ENCODE results near the gene PDLIM1. TPM values are rescaled to one million over a fixed set of nuclear protein-coding genes. Genes with fewer than 3 reads are reported as not detected.

Gene PDLIM1
- total RNA-seq, 2 experiments from 2014 or later, result 0.76 to 0.92 TPM

DNA sequence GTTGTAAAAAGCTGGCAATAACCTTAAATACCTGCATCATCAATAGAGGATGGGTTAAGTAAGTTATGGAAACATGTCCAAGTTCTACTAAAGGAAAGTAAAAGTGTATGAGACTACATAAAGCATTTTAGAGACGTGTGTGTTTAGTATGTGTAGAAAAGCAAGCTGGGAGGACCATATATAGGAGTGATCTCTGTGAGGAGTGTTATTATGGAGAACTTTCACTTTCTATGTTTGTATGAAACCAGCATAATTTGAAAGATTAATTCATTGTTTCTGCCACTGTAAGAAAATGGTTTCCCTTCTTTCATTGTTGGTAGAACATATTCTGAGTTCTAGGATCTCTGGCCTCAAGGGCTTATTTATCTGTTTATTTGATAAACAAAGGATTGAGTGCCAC is 19.2 kb upstream of the PDLIM1 start:
- ChIA-PET CTCF (no interaction called here), POLR2A (no interaction called here)
- Mint-ChIP-seq H3K27me3 (peaks cover 2% of the 10 kb centered on the region), H3K9me3 (no peaks in the 10 kb centered on the region), H3K4me1 (ENCODE audit: low read depth) (peaks cover 3% of the 10 kb centered on the region), H3K4me3 (no peak overlapping the region), H3K27ac (no peak overlapping the region), H3K36me3 (no peaks in the 10 kb centered on the region)
- intact Hi-C loops (cut with micrococcal nuclease), result no loop called here
- no peak for DNase-seq

DNA sequence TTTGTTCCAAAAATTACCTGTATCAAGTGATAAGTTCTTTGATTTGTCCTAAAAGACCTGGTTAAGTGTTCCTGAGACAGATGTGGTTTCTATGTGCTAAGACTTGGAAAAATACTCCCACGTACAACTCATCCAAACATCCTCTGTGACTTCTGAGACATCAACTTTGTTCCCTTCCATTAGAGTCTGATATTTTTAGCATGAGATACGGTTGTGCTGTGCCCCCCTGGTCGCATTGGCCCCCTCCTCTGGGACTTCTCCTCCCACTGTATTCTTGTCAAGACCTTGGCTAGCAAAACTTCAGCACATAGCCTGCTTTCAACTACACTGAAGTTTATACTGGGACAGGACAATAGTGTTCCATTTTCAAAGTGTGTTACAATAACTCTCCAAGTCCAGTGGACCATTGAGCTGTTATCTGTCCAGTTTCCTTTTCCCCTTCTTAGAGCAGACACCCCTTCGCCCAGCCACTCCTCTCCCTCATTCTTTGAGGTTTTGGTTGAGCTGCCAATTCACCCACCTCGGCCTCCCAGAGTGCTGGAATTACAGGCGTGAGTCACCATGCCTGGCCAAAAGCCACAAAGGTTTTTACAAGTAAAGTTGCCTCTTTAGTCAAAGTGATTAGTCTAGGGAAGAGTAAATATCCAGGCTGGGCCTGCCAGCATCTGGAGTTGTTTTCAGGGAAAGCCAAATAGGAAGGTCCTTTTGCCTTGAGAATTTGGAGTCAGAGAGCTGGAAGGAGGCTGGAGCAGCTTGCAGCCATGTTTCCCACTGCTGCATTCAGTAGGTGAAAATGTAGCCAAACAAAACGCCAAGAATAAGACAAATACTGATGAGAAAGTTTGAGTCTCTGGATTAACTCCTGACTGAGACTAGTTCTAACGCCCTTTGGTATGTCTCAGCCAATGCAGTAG is 17.8 kb upstream of the PDLIM1 start:
- ChIA-PET CTCF (no interaction called here), POLR2A (no interaction called here)
- H3K27ac Mint-ChIP-seq, result no peak overlapping the region
- peak; percentile 24 for DNase-seq
- H3K4me1 Mint-ChIP-seq (ENCODE audit: low read depth), result peaks cover 3% of the 10 kb centered on the region
- H3K36me3 Mint-ChIP-seq, result no peaks in the 10 kb centered on the region
- peaks cover 2% of the 10 kb centered on the region for H3K27me3 Mint-ChIP-seq
- no peaks in the 10 kb centered on the region for H3K9me3 Mint-ChIP-seq
- no peak overlapping the region for H3K4me3 Mint-ChIP-seq
- intact Hi-C loops (cut with micrococcal nuclease), result no loop called here

DNA sequence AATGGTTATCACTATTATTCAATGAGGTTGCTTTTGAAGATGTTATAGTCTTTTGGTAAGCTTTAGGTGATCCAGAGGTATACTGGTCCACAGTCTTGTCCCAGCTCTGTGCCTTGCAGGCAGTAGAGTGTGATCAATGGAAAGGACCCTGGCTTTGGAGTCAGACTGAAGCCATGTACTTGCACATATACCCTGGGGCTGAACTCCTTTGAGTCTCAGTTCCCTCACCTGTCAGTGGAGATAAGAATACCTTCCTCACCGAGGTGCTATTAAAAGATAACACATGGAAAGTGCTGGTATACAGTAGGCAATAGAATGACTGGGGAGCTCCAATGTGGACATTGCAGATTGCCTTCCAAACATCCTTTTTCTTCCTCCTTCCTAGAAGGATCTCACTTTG is 16.0 kb upstream of the PDLIM1 start:
- peaks cover 3% of the 10 kb centered on the region for H3K4me1 Mint-ChIP-seq (ENCODE audit: low read depth)
- CTCF ChIA-PET, result no interaction called here
- no peak for DNase-seq
- no peaks in the 10 kb centered on the region for H3K36me3 Mint-ChIP-seq
- intact Hi-C loops (cut with micrococcal nuclease), result no loop called here
- no peak overlapping the region for H3K27ac Mint-ChIP-seq
- no peak overlapping the region for H3K4me3 Mint-ChIP-seq
- POLR2A ChIA-PET, result no interaction called here
- H3K9me3 Mint-ChIP-seq, result no peaks in the 10 kb centered on the region
- peaks cover 2% of the 10 kb centered on the region for H3K27me3 Mint-ChIP-seq

DNA sequence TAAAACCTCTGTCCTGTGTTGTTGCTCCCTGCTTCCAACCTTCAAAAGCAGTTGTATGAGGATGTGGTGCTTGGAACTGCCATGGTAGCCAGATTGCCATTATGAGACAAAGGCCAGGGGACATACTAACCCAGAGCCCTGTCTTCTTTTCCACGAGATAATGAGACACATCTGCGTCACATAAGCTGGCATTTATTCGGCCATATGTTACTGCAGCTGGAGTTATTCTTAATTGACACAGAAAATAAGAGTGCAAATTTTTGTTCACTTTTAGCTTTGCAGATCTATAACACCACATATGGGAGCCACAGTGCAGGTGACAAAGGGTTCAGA is 15.5 kb upstream of the PDLIM1 start:
- CTCF ChIA-PET, result no interaction called here
- intact Hi-C loops (cut with micrococcal nuclease), result no loop called here
- Mint-ChIP-seq H3K36me3 (no peaks in the 10 kb centered on the region), H3K4me3 (no peak overlapping the region), H3K27me3 (peaks cover 2% of the 10 kb centered on the region), H3K4me1 (ENCODE audit: low read depth) (peaks cover 3% of the 10 kb centered on the region), H3K27ac (no peak overlapping the region), H3K9me3 (no peaks in the 10 kb centered on the region)
- POLR2A ChIA-PET, result no interaction called here
- no peak for DNase-seq

DNA sequence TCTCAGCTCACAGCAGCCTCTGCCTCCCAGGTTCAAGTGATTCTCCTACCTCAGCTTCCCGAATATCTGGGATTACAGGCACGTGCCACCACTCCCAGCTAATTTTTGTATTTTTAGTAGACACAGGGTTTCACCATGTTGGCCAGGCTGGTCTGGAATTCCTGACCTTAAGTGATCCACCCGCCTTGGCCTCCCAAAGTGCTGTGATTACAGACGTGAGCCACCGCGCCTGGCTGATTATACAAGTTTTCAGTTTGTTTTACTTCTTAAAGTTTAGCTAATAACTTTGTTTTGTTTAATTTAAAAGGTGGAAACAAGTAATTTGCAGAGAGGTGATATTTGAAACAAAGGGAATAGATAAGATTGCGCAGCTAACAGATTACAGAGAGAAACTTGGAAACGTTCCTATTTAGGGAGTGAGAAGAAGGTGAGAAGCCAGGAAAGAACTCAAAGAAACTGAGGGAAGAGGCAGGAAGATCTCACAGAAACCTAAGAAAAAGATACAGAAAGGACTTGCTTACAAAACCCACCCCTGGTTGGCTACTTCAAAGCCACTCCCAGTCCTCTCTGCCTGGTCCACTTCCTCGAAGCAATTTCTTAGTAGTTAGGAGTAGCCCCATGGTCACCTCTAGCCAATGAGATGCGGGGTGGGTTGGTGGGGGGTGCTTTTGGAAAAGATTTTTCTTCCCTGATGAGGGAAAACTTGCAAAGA is 15.0 kb upstream of the PDLIM1 start:
- intact Hi-C loops (cut with micrococcal nuclease), result no loop called here
- peaks cover 3% of the 10 kb centered on the region for H3K4me1 Mint-ChIP-seq (ENCODE audit: low read depth)
- POLR2A ChIA-PET, result no interaction called here
- no peaks in the 10 kb centered on the region for H3K9me3 Mint-ChIP-seq
- no peaks in the 10 kb centered on the region for H3K36me3 Mint-ChIP-seq
- H3K27ac Mint-ChIP-seq, result no peak overlapping the region
- no peak overlapping the region for H3K4me3 Mint-ChIP-seq
- no peak for DNase-seq
- CTCF ChIA-PET, result interaction anchor here (0.6 kb wide), 1 partner anchor 63 kb away, joined by 3 read pairs; no protein-coding TSS in a partner anchor
- peaks cover 2% of the 10 kb centered on the region for H3K27me3 Mint-ChIP-seq

DNA sequence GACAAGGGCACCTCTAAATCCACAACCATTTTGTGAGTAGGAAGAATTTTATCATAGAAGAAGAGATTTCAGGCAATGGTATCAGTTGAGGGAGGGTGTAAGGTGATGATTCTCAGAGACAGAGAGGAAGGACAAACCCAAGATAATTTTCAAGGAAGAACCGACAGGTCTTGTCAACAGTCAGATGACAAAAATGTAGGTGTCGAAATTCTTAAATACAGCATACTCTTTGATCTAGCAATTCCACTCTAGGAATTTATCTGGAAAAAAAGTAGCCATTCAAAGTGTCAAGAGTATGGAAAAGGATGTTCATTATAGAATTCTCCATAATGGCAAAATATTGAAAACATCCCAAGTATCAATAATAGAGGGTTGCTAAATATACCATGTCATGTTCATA is 14.2 kb upstream of the PDLIM1 start:
- ChIA-PET CTCF (no interaction called here), POLR2A (no interaction called here)
- H3K36me3 Mint-ChIP-seq, result no peaks in the 10 kb centered on the region
- H3K4me3 Mint-ChIP-seq, result no peak overlapping the region
- intact Hi-C loops (cut with micrococcal nuclease), result no loop called here
- no peaks in the 10 kb centered on the region for H3K9me3 Mint-ChIP-seq
- H3K4me1 Mint-ChIP-seq (ENCODE audit: low read depth), result no peaks in the 10 kb centered on the region
- no peak for DNase-seq
- H3K27me3 Mint-ChIP-seq, result peaks cover 2% of the 10 kb centered on the region
- no peak overlapping the region for H3K27ac Mint-ChIP-seq

DNA sequence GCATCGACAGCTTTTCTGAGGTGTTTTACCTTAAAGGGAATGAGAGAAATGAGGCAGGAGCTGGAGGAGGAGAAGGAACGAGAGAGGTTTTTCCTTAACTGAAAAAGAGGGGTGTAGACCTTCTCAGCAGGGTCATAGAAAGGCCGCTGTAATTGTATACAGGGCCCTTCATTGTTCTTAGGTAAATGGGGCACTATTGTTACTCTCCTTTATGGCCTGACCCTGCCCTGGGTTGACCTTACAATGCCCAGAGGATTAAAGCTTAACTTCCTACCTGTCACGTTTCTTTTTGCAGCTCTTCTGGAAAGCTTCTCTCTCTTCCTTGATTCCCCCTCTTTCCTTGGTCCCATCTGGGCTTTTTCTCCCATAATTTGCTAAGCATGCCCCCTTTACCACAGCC is 13.7 kb upstream of the PDLIM1 start:
- Mint-ChIP-seq H3K36me3 (no peaks in the 10 kb centered on the region), H3K4me3 (no peak overlapping the region), H3K4me1 (ENCODE audit: low read depth) (no peaks in the 10 kb centered on the region), H3K27me3 (peaks cover 2% of the 10 kb centered on the region), H3K27ac (no peak overlapping the region), H3K9me3 (no peaks in the 10 kb centered on the region)
- CTCF ChIA-PET, result no interaction called here
- POLR2A ChIA-PET, result no interaction called here
- DNase-seq, result no peak
- intact Hi-C loops (cut with micrococcal nuclease), result no loop called here

DNA sequence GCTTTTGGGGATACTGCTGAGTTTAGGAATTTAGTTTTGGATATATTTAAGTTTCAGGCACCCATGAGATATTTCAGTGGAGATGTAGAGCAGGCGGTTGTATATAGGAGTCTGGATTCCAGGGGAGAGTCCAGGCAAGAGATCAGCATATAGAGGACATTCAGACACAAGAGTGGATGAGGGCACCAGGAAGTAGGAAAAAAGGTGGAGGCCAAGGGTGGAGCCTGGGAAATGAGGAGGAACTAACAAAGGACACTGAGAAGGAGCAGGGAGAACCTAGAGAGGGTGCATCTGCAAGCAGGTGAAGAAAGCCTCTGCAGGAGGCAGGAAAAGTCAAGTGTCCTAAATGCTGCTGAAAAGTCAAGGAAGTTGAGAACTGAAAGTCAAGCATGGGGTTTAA is 13.1 kb upstream of the PDLIM1 start:
- H3K4me3 Mint-ChIP-seq, result no peak overlapping the region
- CTCF ChIA-PET, result no interaction called here
- no peaks in the 10 kb centered on the region for H3K36me3 Mint-ChIP-seq
- POLR2A ChIA-PET, result no interaction called here
- no peaks in the 10 kb centered on the region for H3K4me1 Mint-ChIP-seq (ENCODE audit: low read depth)
- no peaks in the 10 kb centered on the region for H3K9me3 Mint-ChIP-seq
- no peak overlapping the region for H3K27ac Mint-ChIP-seq
- peaks cover 2% of the 10 kb centered on the region for H3K27me3 Mint-ChIP-seq
- no peak for DNase-seq
- intact Hi-C loops (cut with micrococcal nuclease), result no loop called here

DNA sequence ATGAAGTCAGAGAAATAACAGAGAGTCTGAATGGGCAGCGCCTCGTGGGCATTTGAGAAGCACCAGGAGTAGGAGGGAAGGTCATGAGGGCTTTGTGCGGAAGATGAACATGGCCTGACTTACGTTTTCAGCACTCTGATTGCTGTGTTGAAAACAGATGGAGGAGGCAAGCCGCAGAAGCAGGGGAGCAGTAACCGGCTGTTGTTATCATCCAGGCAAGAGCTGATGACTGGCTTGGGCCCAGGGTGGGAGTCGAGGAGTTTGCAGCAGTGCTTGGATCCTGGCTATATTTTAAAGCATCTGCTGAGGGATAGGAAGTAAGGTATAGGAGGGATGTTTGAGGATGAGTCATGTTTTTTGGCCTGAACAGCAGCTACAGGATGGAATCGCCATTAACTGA is 12.7 kb upstream of the PDLIM1 start:
- intact Hi-C loops (cut with micrococcal nuclease), result no loop called here

DNA sequence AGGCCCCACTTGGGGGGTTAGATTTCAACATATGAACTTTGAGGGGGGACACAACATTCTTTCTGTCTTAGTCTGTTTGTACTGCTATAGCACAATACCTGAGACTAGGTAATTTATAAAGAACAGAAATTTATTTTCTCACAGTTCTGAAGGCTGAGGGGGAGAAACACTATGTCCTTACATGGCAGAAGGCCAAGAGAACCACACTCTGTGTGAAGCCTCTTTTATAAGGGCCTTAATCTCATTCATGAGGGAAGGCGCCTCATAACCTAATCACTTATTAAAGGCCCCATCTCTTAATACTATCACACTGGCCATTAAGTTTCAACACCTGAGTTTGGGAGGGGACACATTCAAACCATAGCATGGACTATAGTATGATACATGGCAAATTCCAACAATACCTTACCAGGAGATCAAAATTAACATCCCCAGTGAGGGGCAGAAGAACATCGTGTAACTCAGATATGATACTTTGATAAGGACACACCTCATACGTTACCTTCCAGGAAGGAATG is 9.3 kb upstream of the PDLIM1 start:
- no peaks in the 10 kb centered on the region for H3K36me3 Mint-ChIP-seq
- no peak overlapping the region for H3K27ac Mint-ChIP-seq
- peaks cover 6% of the 10 kb centered on the region for H3K4me1 Mint-ChIP-seq (ENCODE audit: low read depth)
- H3K27me3 Mint-ChIP-seq, result peaks cover 4% of the 10 kb centered on the region
- POLR2A ChIA-PET, result no interaction called here
- no peak overlapping the region for H3K4me3 Mint-ChIP-seq
- H3K9me3 Mint-ChIP-seq, result no peaks in the 10 kb centered on the region
- CTCF ChIA-PET, result interaction anchor here (1.1 kb wide), 1 partner anchor 54 kb away, joined by 3 read pairs; no protein-coding TSS in a partner anchor
- DNase-seq, result no peak
- intact Hi-C loops (cut with micrococcal nuclease), result no loop called here

More for the DNA sequence above, 12.7 kb upstream of the PDLIM1 start:
- no peaks in the 10 kb centered on the region for H3K4me1 Mint-ChIP-seq (ENCODE audit: low read depth)
- H3K9me3 Mint-ChIP-seq, result no peaks in the 10 kb centered on the region
- POLR2A ChIA-PET, result no interaction called here
- no peak for DNase-seq
- H3K27me3 Mint-ChIP-seq, result peaks cover 1% of the 10 kb centered on the region
- CTCF ChIA-PET, result no interaction called here
- no peaks in the 10 kb centered on the region for H3K36me3 Mint-ChIP-seq
- no peak overlapping the region for H3K27ac Mint-ChIP-seq
- no peak overlapping the region for H3K4me3 Mint-ChIP-seq

DNA sequence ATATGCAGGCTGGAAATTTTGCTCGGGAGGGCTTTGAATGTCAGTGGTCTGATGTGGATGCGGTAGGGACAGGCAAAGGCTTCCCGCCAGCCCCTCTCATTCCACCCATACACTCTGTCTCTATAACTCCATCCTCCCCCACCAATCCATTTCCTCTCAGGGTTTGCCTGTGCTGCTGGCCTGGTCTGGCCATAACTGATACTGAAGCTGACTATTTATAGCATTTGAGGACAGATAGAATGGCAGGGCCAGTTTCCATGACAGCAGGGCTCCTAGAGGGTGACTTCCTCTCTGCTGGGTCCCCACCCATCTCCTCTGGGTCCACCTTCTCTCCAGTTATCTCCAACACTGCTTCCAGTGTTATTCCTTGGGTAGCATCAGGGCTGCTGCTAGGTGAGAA is 6.6 kb upstream of the PDLIM1 start:
- DNase-seq, result no peak
- Mint-ChIP-seq H3K36me3 (no peaks in the 10 kb centered on the region), H3K27me3 (peaks cover 15% of the 10 kb centered on the region), H3K4me1 (ENCODE audit: low read depth) (peaks cover 7% of the 10 kb centered on the region), H3K4me3 (no peak overlapping the region), H3K9me3 (no peaks in the 10 kb centered on the region), H3K27ac (no peak overlapping the region)
- CTCF ChIA-PET, result no interaction called here
- intact Hi-C loops (cut with micrococcal nuclease), result no loop called here
- POLR2A ChIA-PET, result no interaction called here

DNA sequence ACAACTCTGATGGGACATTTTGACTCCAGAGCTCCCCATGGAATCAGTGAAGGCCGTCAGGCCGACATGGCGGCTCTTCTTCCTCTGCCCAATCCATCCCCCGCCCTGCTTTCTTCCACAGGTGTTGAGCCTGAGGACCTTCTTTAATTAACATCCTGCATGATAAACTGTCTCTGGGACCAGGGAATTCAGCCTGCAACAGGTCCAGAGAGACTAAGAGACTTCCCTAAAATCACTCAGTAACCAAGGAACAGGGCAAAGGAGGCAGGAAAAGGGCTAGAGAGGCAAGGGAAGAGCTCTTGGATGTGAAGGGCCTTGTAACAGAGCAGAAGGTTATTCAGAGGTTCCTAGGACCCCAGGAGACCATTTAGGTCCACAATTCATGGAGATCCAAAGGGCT is 6.0 kb upstream of the PDLIM1 start:
- Mint-ChIP-seq H3K4me3 (no peak overlapping the region), H3K4me1 (ENCODE audit: low read depth) (peaks cover 7% of the 10 kb centered on the region), H3K9me3 (no peaks in the 10 kb centered on the region), H3K27ac (no peak overlapping the region), H3K36me3 (no peaks in the 10 kb centered on the region), H3K27me3 (peaks cover 19% of the 10 kb centered on the region)
- intact Hi-C loops (cut with micrococcal nuclease), result no loop called here
- no peak for DNase-seq
- ChIA-PET POLR2A (no interaction called here), CTCF (no interaction called here)
